DOHH2 (cell line): ENCODE data around the gene CNN1.
"Not testable (repeated sequence)": the region's sequence is repeated elsewhere in the genome, so short reads cannot be mapped to it uniquely, and the experiment has no call there.

Experiments
- EZH2phosphoT487 ChIP-seq: fragments of 200-600 bp; sonication (generic); IDR thresholded peaks from 2 replicates; pipeline ENCODE4 v1.6.1; 2017; ENCODE audit warnings: borderline replicate concordance, mild to moderate bottlenecking, antibody characterized with exemption, low read length, moderate library complexity, mixed read lengths
- TF ChIP-seq, protein P1 (sequence below): fragments of 200-600 bp; sonication (generic); IDR thresholded peaks from one replicate; pipeline ENCODE4 v1.5.1; 2014; ENCODE audit warnings: antibody characterized with exemption, mild to moderate bottlenecking, low read depth, low read length; ENCODE audit not compliant: poor library complexity, severe bottlenecking

- TF ChIP-seq, protein P1, sequence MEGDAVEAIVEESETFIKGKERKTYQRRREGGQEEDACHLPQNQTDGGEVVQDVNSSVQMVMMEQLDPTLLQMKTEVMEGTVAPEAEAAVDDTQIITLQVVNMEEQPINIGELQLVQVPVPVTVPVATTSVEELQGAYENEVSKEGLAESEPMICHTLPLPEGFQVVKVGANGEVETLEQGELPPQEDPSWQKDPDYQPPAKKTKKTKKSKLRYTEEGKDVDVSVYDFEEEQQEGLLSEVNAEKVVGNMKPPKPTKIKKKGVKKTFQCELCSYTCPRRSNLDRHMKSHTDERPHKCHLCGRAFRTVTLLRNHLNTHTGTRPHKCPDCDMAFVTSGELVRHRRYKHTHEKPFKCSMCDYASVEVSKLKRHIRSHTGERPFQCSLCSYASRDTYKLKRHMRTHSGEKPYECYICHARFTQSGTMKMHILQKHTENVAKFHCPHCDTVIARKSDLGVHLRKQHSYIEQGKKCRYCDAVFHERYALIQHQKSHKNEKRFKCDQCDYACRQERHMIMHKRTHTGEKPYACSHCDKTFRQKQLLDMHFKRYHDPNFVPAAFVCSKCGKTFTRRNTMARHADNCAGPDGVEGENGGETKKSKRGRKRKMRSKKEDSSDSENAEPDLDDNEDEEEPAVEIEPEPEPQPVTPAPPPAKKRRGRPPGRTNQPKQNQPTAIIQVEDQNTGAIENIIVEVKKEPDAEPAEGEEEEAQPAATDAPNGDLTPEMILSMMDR: not testable (repeated sequence)
- TF ChIP-seq EZH2phosphoT487: not testable (repeated sequence)
These were observed 35.1 kb downstream of the CNN1 start for GRCh38 chr19:11573763-11574162.
